ENCODE measurements around the gene FBLN2. TPM values are rescaled to one million over a fixed set of nuclear protein-coding genes. Genes with fewer than 3 reads are reported as not detected.

The FBLN2 gene
- total RNA-seq, 1 experiment from 2014 or later, result 0.11 TPM

GRCh38 chr3:13540297-13540995 is 8.5 kb upstream of the FBLN2 start:
- Histone ChIP-seq H3K4me3 (ENCODE audit: low read length) (no peak overlapping the region), H3K79me2 (ENCODE audit: low read length) (no peaks in the 10 kb centered on the region), H3K4me1 (ENCODE audit: insufficient read depth, low read length) (peaks cover 38% of the 10 kb centered on the region), H3K27me3 (ENCODE audit: low read length) (no peaks in the 10 kb centered on the region), H3K9ac (ENCODE audit: low read length) (no peak overlapping the region), H3K4me2 (ENCODE audit: low read length) (no peak overlapping the region), H2AFZ (ENCODE audit: low read length) (no peak overlapping the region), H3K9me2 (replicated peaks; ENCODE audit: low read length) (no peaks in the 10 kb centered on the region), H3K36me3 (ENCODE audit: low read depth, low read length) (no peaks in the 10 kb centered on the region), H4K20me1 (ENCODE audit: low read length) (no peaks in the 10 kb centered on the region), H3K27ac (ENCODE audit: low read length) (no peak overlapping the region), H3K9me3 (ENCODE audit: low read length) (peaks cover 3% of the 10 kb centered on the region; the same call in 1 of the 2 replicates), H3F3A (ENCODE audit: low read length, unreplicated experiment) (no peaks in the 10 kb centered on the region)
- ATAC-seq (no peak), DNase-seq (no peak)
- intact Hi-C loops (cut with micrococcal nuclease), result no loop called here
- POLR2A ChIA-PET (ENCODE audit: unreplicated experiment), result interaction anchor here (0.6 kb wide), 1 partner anchor 109 kb away, joined by 3 read pairs; no protein-coding TSS in a partner anchor
- CTCF ChIA-PET, result no interaction called here
- BruUV-seq (replicated peaks), result no TSS peak
- no peak for TF ChIP-seq CTCF (conservative IDR thresholded peaks at IDR 0.05; ENCODE audit: low read depth, low read length)
- no peak for TF ChIP-seq EZH2 (IDR thresholded peaks at IDR 0.05; ENCODE audit: low read length, unreplicated experiment)
- TF ChIP-seq EZH2phosphoT487 (IDR thresholded peaks at IDR 0.05; ENCODE audit: borderline replicate concordance, low read length), result no peak

GRCh38 chr3:13541691-13542090 is 7.2 kb upstream of the FBLN2 start:
- Histone ChIP-seq H3K9me2 (replicated peaks; ENCODE audit: low read length) (no peaks in the 10 kb centered on the region), H3F3A (ENCODE audit: low read length, unreplicated experiment) (no peaks in the 10 kb centered on the region), H3K27ac (ENCODE audit: low read length) (no peak overlapping the region), H3K79me2 (ENCODE audit: low read length) (no peaks in the 10 kb centered on the region), H3K4me3 (ENCODE audit: low read length) (no peak overlapping the region), H2AFZ (ENCODE audit: low read length) (no peak overlapping the region), H3K9ac (ENCODE audit: low read length) (no peak overlapping the region), H4K20me1 (ENCODE audit: low read length) (no peaks in the 10 kb centered on the region), H3K4me1 (ENCODE audit: insufficient read depth, low read length) (peaks cover 32% of the 10 kb centered on the region), H3K9me3 (ENCODE audit: low read length) (peaks cover 3% of the 10 kb centered on the region; the same call in 1 of the 2 replicates), H3K36me3 (ENCODE audit: low read depth, low read length) (no peaks in the 10 kb centered on the region), H3K4me2 (ENCODE audit: low read length) (no peak overlapping the region), H3K27me3 (ENCODE audit: low read length) (no peaks in the 10 kb centered on the region)
- CTCF ChIA-PET, result interaction anchor here (0.6 kb wide), 1 partner anchor 116 kb away, joined by 3 read pairs; no protein-coding TSS in a partner anchor
- TF ChIP-seq EZH2phosphoT487 (IDR thresholded peaks at IDR 0.05; ENCODE audit: borderline replicate concordance, low read length) (no peak), EZH2 (IDR thresholded peaks at IDR 0.05; ENCODE audit: low read length, unreplicated experiment) (no peak)
- intact Hi-C loops (cut with micrococcal nuclease), result no loop called here
- DNase-seq (no peak), ATAC-seq (no peak)
- BruUV-seq (replicated peaks), result no TSS peak
- POLR2A ChIA-PET (ENCODE audit: unreplicated experiment), result no interaction called here

GRCh38 chr3:13542142-13542541 is 6.8 kb upstream of the FBLN2 start:
- CTCF ChIA-PET, result no interaction called here
- H3K4me3 ChIP-seq (ENCODE audit: low read length), result no peak overlapping the region
- no TSS peak for BruUV-seq (replicated peaks)

More at GRCh38 chr3:13542142-13542541, 6.8 kb upstream of the FBLN2 start:
- DNase-seq, result no peak
- no peak overlapping the region for H3K4me2 ChIP-seq (ENCODE audit: low read length)
- no peaks in the 10 kb centered on the region for H3K27me3 ChIP-seq (ENCODE audit: low read length)
- peaks cover 27% of the 10 kb centered on the region for H3K4me1 ChIP-seq (ENCODE audit: insufficient read depth, low read length)
- ATAC-seq, result no peak
- no peaks in the 10 kb centered on the region for H3K36me3 ChIP-seq (ENCODE audit: low read depth, low read length)
- TF ChIP-seq EZH2phosphoT487 (IDR thresholded peaks at IDR 0.05; ENCODE audit: borderline replicate concordance, low read length), result no peak
- no peak overlapping the region for H3K27ac ChIP-seq (ENCODE audit: low read length)
- no peak overlapping the region for H3K9ac ChIP-seq (ENCODE audit: low read length)
- POLR2A ChIA-PET (ENCODE audit: unreplicated experiment), result no interaction called here
- H3K9me2 ChIP-seq (replicated peaks; ENCODE audit: low read length), result no peaks in the 10 kb centered on the region
- H3K9me3 ChIP-seq (ENCODE audit: low read length), result peaks cover 3% of the 10 kb centered on the region; the same call in 1 of the 2 replicates
- H2AFZ ChIP-seq (ENCODE audit: low read length), result no peak overlapping the region
- no peaks in the 10 kb centered on the region for H3F3A ChIP-seq (ENCODE audit: low read length, unreplicated experiment)
- H4K20me1 ChIP-seq (ENCODE audit: low read length), result no peaks in the 10 kb centered on the region
- no peaks in the 10 kb centered on the region for H3K79me2 ChIP-seq (ENCODE audit: low read length)
- intact Hi-C loops (cut with micrococcal nuclease), result no loop called here

Measured in PC-3 (cell line).